GM12865 (cell line): ENCODE data around the gene RTF2.

ENCODE experiments used
- DNase-seq: peaks from one replicate; pipeline ENCODE4 v3.0.0; 2010; ENCODE audit warnings: low read depth
- H3K4me3 ChIP-seq: 2 replicates; pipeline ENCODE4 v1.5.1; 2011; ENCODE audit warnings: mild to moderate bottlenecking, low read depth, low read length, control low read depth
- CTCF ChIP-seq: IDR thresholded peaks from 2 replicates; pipeline ENCODE4 v1.5.1; 2011; ENCODE audit warnings: low read length, control low read depth, low read depth, inconsistent platforms; ENCODE audit not compliant: insufficient read depth; ENCODE audit errors: missing control alignments

Gene RTF2

GRCh38 chr20:56458206-56458821 lies 10.1 kb upstream of the RTF2 start:
- no peak overlapping the region for H3K4me3 ChIP-seq
- DNase-seq: no peak
- TF ChIP-seq CTCF: no peak

- H3K4me3 ChIP-seq: no peak overlapping the region
- TF ChIP-seq CTCF: no peak
- DNase-seq: no peak
Measured at GRCh38 chr20:56460459-56460858, 8.0 kb upstream of the RTF2 start.

- TF ChIP-seq CTCF: no peak
- H3K4me3 ChIP-seq: no peak overlapping the region
- DNase-seq: no peak
Measured at GRCh38 chr20:56461576-56461975, 6.9 kb upstream of the RTF2 start.

GRCh38 chr20:56463428-56463827 lies 5.0 kb upstream of the RTF2 start:
- no peak for DNase-seq

GRCh38 chr20:56465997-56466396 lies 2.4 kb upstream of the RTF2 start:
- DNase-seq: peak; percentile 18
- H3K4me3 ChIP-seq: no peak overlapping the region
- TF ChIP-seq CTCF: no peak

More at GRCh38 chr20:56463428-56463827, 5.0 kb upstream of the RTF2 start:
- H3K4me3 ChIP-seq: no peak overlapping the region
- no peak for TF ChIP-seq CTCF

DNA sequence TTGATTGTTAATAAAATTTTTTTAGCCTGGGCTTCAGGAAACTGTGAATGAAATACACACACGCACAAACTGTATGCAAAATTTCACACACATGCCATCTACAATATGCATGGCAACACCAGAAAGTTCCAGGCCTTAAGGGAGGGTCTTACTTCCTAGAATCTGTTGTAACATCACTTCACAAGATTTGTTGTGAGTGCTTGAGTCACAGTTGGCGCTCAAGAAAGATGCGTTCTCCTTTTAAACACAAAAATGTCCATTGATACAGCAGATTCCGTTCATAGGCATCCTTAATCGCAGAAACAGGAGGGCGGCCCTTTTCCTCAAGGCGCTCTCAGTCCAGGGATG lies 485 bp upstream of the RTF2 start:
- no peak for DNase-seq
- TF ChIP-seq CTCF: no peak
- H3K4me3 ChIP-seq: peak overlapping the region; percentile 100

- H3K4me3 ChIP-seq: peak overlapping the region; percentile 100
- no peak for TF ChIP-seq CTCF
- no peak for DNase-seq
Measured at GRCh38 chr20:56469077-56469449, 636 bp downstream of the RTF2 start.
